Tibial nerve (tissue), 4 donors: Measurements from ENCODE around the gene TBC1D22A.

Experiments
- EP300 ChIP-seq, 2 donors: sonication (generic); formaldehyde crosslinking; IDR thresholded peaks; one replicate each; pipeline ENCODE4 v1.6.1; 2017; ENCODE audit warnings: antibody characterized with exemption in 2 of 2, mild to moderate bottlenecking in 1 of 2
- POLR2A ChIP-seq, 2 donors: fragments of 450-650 bp; IDR thresholded peaks; one replicate each; pipeline ENCODE4 v1.6.1; 2017; ENCODE audit warnings: antibody characterized with exemption in 2 of 2, mild to moderate bottlenecking in 2 of 2, moderate library complexity in 2 of 2
- TF ChIP-seq, protein P1 (sequence below), 5 experiments: fragments of 200-600 bp in 3 of 5; fragments of 450-650 bp in 2 of 5; sonication (generic) in 3 of 5; IDR thresholded peaks; one replicate each; pipeline ENCODE4 v1.5.1; 2016 to 2019; ENCODE audit warnings: antibody characterized with exemption in 5 of 5, mild to moderate bottlenecking in 3 of 5, moderate library complexity in 2 of 5

DNA sequence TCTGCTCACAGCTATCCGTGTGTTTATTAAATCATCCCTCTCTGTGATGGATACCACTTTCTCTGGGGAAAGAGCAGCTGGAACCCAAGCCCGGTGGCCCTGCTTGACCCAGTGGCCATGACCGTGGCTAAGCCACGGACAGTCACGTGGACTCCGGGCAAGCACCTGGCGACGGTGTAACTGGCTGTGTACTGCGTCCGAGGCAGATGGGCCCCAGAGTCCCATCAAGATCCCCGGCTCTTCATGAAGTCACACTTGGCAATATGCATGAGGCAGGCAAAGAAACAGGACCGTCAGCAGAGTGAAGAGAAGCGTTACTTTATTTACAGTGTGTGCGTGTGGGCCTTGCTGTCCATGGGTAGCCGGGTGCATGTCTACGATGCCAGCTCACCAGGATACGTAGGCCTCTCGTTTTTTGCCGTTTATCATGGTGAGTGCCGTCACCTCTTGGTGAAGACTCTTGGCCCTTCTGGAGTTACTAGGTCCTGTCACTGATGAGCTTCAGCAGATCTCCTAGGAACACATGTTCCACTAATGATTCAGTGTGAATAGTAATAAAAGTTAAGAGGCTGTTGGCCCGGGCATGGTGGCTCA lies 366.3 kb downstream of the TBC1D22A start:
- no peak for TF ChIP-seq POLR2A (IDR thresholded peaks at IDR 0.05)
- TF ChIP-seq, protein P1, sequence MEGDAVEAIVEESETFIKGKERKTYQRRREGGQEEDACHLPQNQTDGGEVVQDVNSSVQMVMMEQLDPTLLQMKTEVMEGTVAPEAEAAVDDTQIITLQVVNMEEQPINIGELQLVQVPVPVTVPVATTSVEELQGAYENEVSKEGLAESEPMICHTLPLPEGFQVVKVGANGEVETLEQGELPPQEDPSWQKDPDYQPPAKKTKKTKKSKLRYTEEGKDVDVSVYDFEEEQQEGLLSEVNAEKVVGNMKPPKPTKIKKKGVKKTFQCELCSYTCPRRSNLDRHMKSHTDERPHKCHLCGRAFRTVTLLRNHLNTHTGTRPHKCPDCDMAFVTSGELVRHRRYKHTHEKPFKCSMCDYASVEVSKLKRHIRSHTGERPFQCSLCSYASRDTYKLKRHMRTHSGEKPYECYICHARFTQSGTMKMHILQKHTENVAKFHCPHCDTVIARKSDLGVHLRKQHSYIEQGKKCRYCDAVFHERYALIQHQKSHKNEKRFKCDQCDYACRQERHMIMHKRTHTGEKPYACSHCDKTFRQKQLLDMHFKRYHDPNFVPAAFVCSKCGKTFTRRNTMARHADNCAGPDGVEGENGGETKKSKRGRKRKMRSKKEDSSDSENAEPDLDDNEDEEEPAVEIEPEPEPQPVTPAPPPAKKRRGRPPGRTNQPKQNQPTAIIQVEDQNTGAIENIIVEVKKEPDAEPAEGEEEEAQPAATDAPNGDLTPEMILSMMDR (IDR thresholded peaks at IDR 0.05): no peak
- TF ChIP-seq EP300 (IDR thresholded peaks at IDR 0.05): no peak
